ENCODE data around the gene CHST8.

- TF ChIP-seq POLR2AphosphoS5 (IDR thresholded peaks at IDR 0.05; ENCODE audit: low read depth, low read length) (no peak), SIN3A (IDR thresholded peaks at IDR 0.05; ENCODE audit: borderline replicate concordance, insufficient read depth, low read length) (no peak)
Measured at GRCh38 chr19:33754361-33754760, 132.6 kb downstream of the CHST8 start.
